GM21360 (cell line): ENCODE results near the gene FRG2B.
"Not testable (repeated sequence)": the region's sequence is repeated elsewhere in the genome, so short reads cannot be mapped to it uniquely, and the experiment has no call there.

Experiments used
- ATAC-seq: cut with Tn5 transposase; IDR thresholded peaks from one replicate; pipeline ENCODE4 v1.9.1; 2021; ENCODE audit warnings: mild to moderate bottlenecking, moderate library complexity; ENCODE audit not compliant: unreplicated experiment

Gene FRG2B

GRCh38 chr10:133600657-133601056, 25.9 kb downstream of the FRG2B start:
- no peak for ATAC-seq

- not testable (repeated sequence) for ATAC-seq
Measured at GRCh38 chr10:133599869-133600268, 26.7 kb downstream of the FRG2B start.

GRCh38 chr10:133592716-133593115, 33.9 kb downstream of the FRG2B start:
- no peak for ATAC-seq

- no peak for ATAC-seq
Measured at GRCh38 chr10:133590970-133591359, 35.6 kb downstream of the FRG2B start.

- ATAC-seq = no peak
Measured at GRCh38 chr10:133590226-133590969, 36.2 kb downstream of the FRG2B start.

- not testable (repeated sequence) for ATAC-seq
Measured at GRCh38 chr10:133577037-133577436, 49.6 kb downstream of the FRG2B start.
